Measurements from ENCODE around the gene AUTS2. TPM values are rescaled to one million over a fixed set of nuclear protein-coding genes. Genes with fewer than 3 reads are reported as not detected.
A peak's percentile ranks its signal among the peaks of the same experiment; 100 is the strongest.

AUTS2 gene
- total RNA-seq, 1 donor from 2014 or later: 94.1 TPM

- peaks cover 31% of the 10 kb centered on the region for H3K36me3 Mint-ChIP-seq
- no peak overlapping the region for H3K27ac Mint-ChIP-seq
- no peaks in the 10 kb centered on the region for H3K9me3 Mint-ChIP-seq
- H3K4me1 Mint-ChIP-seq (ENCODE audit: unreplicated experiment): peaks cover 52% of the 10 kb centered on the region
- no peak for DNase-seq (ENCODE audit: extremely low spot score, unreplicated experiment)
- TF ChIP-seq CTCF (conservative IDR thresholded peaks at IDR 0.05): no peak
- no peak overlapping the region for H3K4me3 Mint-ChIP-seq
- H3K27me3 Mint-ChIP-seq: peaks cover 41% of the 10 kb centered on the region
Observed at GRCh38 chr7:70570029-70570428, 971.8 kb downstream of the AUTS2 start.

GRCh38 chr7:70570961-70571360 lies 972.7 kb downstream of the AUTS2 start:
- no peak overlapping the region for H3K4me3 Mint-ChIP-seq

GRCh38 chr7:70571403-70571934 lies 973.2 kb downstream of the AUTS2 start:
- no peak for TF ChIP-seq CTCF (conservative IDR thresholded peaks at IDR 0.05)
- no peaks in the 10 kb centered on the region for H3K9me3 Mint-ChIP-seq
- H3K36me3 Mint-ChIP-seq: peaks cover 26% of the 10 kb centered on the region
- H3K4me3 Mint-ChIP-seq: peak overlapping the region; percentile 20
- DNase-seq (ENCODE audit: extremely low spot score, unreplicated experiment): no peak
- H3K27ac Mint-ChIP-seq: no peak overlapping the region
- peaks cover 50% of the 10 kb centered on the region for H3K4me1 Mint-ChIP-seq (ENCODE audit: unreplicated experiment)
- peaks cover 47% of the 10 kb centered on the region for H3K27me3 Mint-ChIP-seq

More at GRCh38 chr7:70570961-70571360, 972.7 kb downstream of the AUTS2 start:
- DNase-seq (ENCODE audit: extremely low spot score, unreplicated experiment): no peak
- H3K4me1 Mint-ChIP-seq (ENCODE audit: unreplicated experiment): peaks cover 53% of the 10 kb centered on the region
- peaks cover 28% of the 10 kb centered on the region for H3K36me3 Mint-ChIP-seq
- H3K27me3 Mint-ChIP-seq: peaks cover 44% of the 10 kb centered on the region
- H3K27ac Mint-ChIP-seq: peak overlapping the region; percentile 21
- TF ChIP-seq CTCF (conservative IDR thresholded peaks at IDR 0.05): no peak
- no peaks in the 10 kb centered on the region for H3K9me3 Mint-ChIP-seq

DNA sequence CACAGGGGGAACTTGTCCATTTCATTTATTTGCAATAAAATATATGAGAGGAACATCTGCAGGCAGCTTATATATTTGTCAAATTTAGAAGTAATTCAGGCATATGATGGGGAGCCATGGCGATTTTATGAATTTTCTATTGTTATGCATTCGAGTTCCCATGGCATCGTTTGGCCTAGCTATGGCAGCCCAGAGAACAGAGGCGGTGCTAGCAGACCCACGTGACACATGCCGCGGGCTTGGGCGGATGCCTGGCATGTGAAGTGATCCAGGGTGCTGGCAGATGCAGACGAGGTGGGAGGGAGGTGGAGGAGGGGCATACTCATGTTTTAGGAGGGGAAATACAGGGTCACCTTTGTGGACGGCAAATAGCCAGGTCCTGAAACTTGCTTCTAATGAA lies 973.7 kb downstream of the AUTS2 start:
- no peak overlapping the region for H3K27ac Mint-ChIP-seq

DNA sequence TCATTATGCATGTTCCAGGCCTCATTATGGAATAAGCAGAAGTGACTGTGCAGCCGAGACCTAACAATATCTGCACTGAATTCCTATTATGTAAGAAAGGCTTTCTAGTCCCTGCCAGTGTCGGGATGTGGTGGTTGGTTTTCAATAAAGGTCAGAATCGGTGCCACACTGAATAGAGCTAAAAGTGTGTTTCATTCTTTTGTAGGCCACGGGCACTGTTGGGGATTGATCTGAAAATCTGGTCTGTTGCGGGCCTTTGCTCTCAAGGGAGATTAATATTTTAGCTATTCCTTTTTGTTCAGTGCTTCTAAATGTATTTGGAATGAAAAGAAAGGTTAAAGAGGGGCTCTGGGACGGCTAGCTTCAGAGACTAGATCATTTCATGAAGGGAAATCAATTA lies 974.3 kb downstream of the AUTS2 start:
- no peak for DNase-seq (ENCODE audit: extremely low spot score, unreplicated experiment)
- peaks cover 29% of the 10 kb centered on the region for H3K36me3 Mint-ChIP-seq
- TF ChIP-seq CTCF (conservative IDR thresholded peaks at IDR 0.05): no peak
- H3K4me1 Mint-ChIP-seq (ENCODE audit: unreplicated experiment): peaks cover 43% of the 10 kb centered on the region
- H3K9me3 Mint-ChIP-seq: no peaks in the 10 kb centered on the region
- peaks cover 48% of the 10 kb centered on the region for H3K27me3 Mint-ChIP-seq
- H3K27ac Mint-ChIP-seq: no peak overlapping the region
- H3K4me3 Mint-ChIP-seq: no peak overlapping the region

More for the DNA sequence above, 973.7 kb downstream of the AUTS2 start:
- TF ChIP-seq CTCF (conservative IDR thresholded peaks at IDR 0.05): no peak
- no peak for DNase-seq (ENCODE audit: extremely low spot score, unreplicated experiment)
- Mint-ChIP-seq H3K27me3 (peaks cover 46% of the 10 kb centered on the region), H3K4me1 (ENCODE audit: unreplicated experiment) (peaks cover 46% of the 10 kb centered on the region), H3K9me3 (no peaks in the 10 kb centered on the region), H3K36me3 (peaks cover 26% of the 10 kb centered on the region), H3K4me3 (peak overlapping the region; percentile 20)
